HG02642 (cell line): ENCODE results near the gene GRB10.

Experiments used
- ATAC-seq: cut with Tn5 transposase; IDR thresholded peaks from one replicate; pipeline ENCODE4 v1.9.1; 2021; ENCODE audit warnings: mild to moderate bottlenecking; ENCODE audit not compliant: unreplicated experiment, poor library complexity

The GRB10 gene

DNA sequence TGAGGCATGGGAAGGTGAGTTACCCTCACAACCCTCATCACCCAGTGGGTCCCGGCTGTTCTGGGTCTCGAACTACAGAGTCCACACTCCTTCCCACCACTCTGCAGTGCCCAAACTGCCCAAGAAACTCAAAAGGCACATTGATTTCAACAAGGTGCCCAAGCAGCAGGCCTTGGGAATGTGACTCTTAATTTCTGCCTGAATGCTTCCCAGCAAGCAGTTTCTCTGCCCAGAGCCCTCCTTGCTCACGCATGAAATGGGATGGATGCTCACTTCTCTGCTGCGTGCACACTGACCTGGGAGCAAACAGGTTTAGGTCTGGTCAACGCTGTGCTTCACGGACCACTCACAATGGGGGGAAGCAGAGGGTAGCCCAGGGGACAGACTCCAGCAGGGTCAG, 77.9 kb downstream of the GRB10 start:
- no peak for ATAC-seq

DNA sequence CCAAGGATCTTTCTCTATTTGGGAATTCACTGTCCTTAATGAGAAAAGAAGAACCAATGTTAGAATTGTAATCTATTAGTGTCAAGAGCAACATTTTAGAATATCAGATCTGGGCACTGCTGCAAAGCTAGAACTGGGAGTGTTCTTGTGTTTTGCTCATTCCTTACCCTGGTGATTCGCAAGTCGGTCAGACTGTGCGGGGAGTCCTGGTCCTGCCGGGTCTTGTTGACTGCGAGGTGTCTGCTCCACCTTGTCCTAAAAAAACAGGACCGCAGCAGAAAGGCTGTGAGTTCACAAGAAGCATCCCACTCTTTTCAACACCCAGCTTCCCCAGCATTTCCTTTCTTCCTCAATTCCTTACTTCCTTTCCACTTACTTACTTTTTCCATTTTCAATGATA, 79.0 kb downstream of the GRB10 start:
- no peak for ATAC-seq

DNA sequence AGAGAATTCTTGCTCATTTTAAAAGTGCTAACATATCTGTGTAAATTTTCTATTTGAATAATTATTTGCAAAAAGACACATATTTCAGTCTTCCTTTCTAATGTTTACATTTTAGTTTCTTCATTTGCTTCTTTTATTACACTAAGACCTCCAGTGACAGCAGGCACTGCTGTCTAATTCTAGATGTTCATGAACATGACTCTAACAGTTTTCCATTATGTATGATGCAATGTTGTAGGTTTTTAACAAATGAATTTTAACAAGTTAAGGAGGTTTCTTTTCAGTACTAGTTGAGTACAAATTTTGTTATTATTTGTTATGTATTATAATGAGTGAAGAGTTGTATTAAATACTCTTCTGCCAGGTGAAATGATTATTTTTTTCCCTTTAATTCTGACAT, 83.6 kb downstream of the GRB10 start:
- ATAC-seq: no peak

- no peak for ATAC-seq
Measured at GRCh38 chr7:50697748-50698147, 84.9 kb downstream of the GRB10 start.

- no peak for ATAC-seq
Measured at GRCh38 chr7:50696810-50697582, 85.7 kb downstream of the GRB10 start.

- no peak for ATAC-seq
Measured at GRCh38 chr7:50695026-50695425, 87.7 kb downstream of the GRB10 start.

DNA sequence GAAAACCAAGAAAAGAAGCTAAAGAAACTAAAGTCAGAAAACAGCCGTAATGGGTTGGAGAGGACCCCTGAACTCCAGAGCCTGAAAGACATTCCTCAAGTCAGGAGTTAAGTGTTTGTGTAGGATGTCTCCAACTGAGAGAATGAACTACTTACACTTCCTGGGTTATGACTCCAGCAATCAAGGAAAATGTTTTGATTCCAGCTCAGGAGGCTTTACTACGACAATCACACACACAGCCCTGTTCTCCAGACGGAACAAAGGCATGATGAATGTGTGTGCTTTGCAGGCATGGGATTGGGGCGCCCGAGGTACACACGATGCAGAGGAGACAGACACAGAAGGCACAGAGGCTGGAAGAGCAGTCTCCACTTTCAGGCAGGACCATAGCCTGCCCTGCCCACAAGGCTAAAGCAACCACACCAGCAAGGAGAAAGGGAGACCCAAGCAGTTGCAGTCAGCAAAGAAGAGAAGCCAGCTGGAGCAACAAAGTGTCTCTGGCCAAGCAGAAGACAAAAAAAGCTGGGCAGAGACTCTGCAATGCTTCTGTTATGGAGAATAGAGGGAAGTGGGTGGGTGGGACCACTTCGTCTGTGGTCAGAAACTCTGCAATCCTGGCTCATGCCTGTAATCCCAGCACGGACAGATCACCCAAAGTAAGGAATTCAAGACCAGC, 89.1 kb downstream of the GRB10 start:
- no peak for ATAC-seq

- ATAC-seq: no peak
Measured at GRCh38 chr7:50690541-50691011, 92.1 kb downstream of the GRB10 start.

DNA sequence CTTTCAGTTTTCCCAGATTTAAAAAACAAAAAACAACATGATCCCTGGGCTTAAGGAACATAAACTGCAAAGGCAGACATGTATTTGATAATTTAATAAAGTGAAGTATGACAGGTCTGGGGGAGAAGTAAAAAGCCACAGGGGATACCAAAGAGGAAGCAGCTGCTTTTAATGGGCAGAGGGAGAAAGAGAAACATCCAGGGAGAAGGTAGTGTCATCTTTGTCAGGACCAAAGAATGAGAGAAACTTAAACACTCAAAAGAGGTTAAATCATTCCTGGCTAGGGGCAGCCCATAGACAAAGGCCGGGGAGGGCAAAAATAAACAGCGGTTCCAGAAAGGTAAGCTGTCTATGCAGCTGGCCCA, 94.5 kb downstream of the GRB10 start:
- no peak for ATAC-seq

GRCh38 chr7:50687575-50688225, 95.0 kb downstream of the GRB10 start:
- ATAC-seq: no peak

- ATAC-seq: no peak
Measured at GRCh38 chr7:50687096-50687495, 95.6 kb downstream of the GRB10 start.

- no peak for ATAC-seq
Measured at GRCh38 chr7:50685135-50686065, 97.3 kb downstream of the GRB10 start.

- no peak for ATAC-seq
Measured at GRCh38 chr7:50684713-50685075, 98.0 kb downstream of the GRB10 start.

- no peak for ATAC-seq
Measured at GRCh38 chr7:50684011-50684712, 98.5 kb downstream of the GRB10 start.

- no peak for ATAC-seq
Measured at GRCh38 chr7:50682573-50682972, 100.1 kb downstream of the GRB10 start.

DNA sequence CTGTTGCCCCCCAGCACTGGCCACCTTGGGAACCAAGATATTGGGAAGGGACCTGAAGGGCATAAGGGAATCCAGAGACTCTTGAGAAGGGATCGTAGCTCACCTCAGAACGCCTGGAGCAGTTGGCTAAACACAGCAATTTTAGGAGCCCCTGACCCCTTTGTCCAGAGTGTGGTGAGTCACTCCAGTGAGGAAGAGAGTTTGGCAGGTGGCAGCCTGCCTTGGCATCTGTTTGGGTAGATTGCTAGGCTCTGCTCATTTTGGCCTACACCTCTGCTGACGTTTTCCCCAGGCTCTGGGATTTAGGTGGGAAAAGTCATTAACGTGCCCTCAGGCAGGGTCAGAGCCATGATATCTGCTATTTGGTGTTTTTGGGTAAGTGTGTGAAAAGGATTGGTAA, 100.6 kb downstream of the GRB10 start:
- ATAC-seq: no peak

DNA sequence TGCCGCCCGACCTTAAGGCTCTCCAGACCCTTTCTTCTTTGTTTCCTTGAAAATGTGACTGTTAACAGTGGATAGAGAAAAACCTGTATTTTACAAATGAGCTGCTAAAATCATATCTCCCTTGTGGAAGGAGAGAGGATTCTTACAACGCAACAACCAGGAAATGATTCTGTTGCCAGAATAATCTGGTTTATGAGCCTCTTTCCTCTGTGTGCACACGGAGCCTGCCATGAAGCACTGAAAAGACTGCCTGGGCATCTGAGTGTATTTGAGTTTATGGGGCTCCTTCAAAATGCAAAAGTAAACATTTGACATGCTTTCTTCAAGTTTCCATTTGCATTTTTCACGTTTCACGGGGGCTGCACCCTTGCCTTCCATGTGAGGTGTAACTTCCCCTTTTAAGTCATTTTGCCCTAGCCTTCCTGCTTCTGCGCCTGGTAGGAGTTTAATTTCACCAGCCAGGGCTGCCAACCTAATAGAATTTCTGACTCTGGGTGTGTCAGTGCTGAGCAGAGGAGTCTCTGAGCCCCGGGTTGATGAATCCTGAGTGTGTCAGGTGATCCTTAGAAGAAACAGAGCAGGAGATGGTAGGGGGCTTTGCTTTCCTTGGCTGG, 101.2 kb downstream of the GRB10 start:
- ATAC-seq: no peak

- ATAC-seq: peak; percentile 58
Measured at GRCh38 chr7:50679218-50680007, 103.3 kb downstream of the GRB10 start.

DNA sequence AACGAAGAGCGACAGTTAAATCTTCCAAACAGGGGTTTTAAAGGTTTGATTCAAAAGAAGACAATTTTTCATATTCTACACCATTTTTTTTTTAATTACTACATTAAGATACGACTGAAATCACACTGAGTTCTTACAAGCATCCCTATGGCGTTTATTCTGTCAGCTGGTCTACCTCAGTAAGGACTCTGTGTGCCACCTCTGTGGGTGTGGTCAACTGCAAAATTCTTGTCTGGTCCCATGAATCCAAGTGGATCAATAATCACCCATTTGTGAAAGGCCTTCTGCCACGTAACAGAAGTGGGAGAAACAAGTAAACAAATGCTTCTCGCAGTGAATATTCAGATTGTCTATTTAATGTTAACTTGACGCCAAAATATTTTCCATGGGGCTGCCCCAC, 104.1 kb downstream of the GRB10 start:
- ATAC-seq: no peak
